CD4-positive, alpha-beta T cell treated with Interleukin-21 for 1 hour (primary cell): ENCODE measurements around the gene DMKN.
A peak's percentile ranks its signal among the peaks of the same experiment; 100 is the strongest.

Source experiments
- DNase-seq: peaks from one replicate; pipeline ENCODE4 v3.0.0-alpha.2; 2020

DMKN gene

DNA sequence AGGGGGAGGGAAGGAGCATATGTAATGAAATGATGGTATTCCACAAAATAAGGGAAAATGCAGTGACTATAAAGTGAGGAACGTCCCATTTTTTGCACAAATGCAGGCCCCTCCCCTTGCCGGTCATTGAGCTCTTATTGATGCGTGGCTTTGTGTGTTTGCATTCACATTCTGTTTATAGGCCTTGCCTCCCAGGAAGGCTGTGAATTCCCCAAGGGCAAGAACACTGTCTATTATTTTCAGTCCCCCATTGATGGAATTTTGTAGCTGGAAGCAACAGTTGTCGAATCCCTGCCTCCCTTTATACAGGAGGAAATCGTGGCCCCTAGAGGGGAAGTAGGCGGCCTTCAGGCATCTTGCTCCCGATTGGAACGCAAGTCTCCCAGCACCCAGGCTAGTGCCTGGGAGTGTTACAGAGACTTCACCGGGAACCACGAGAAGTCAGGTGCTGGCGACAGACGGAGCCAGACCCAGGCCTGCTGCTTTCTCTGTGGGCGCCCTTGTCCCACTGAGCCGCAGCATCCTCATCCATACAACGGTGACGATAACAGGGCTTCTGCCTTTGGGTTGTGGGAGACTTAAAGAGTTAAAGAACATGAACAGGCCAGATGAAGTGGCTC lies 7.8 kb upstream of the DMKN start:
- DNase-seq, result no peak

DNA sequence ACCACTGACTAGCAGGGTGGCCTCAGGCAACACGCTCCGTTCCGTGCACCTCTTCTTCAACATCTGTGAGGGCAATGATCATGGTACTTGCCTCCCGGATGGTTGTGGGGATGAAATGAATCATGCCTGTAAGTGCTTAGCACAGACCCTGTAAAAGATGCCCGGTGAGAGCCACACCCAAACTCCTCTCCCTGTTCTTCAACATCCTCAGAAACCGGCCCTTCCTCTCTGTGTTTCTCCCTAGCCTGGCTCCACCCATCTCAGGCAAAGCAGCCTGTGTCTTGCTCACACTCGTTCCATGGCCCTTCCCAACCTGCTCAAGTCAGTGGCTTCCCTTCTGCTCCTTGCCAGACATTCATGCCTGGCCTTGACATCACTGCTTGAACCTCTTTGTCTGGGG lies 5.8 kb upstream of the DMKN start:
- no peak for DNase-seq

DNA sequence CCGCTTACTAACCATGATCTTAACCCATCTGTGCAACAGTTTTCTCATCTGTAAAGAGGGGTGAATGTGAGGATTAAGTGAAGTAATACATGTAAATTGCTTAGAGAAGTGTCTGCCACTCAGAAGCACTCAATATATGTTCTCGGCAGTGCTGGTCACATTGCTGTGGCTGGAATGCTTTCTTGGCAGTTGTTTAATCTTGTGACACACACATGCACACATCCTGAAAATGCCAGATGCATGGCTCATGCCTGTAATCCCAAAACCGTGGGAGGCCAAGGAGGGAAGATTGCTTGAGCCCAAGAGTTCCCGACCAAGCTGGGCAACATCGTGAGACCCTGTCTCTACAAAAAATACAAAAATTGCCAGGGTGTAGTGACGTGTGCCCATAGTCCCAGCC lies 4.9 kb upstream of the DMKN start:
- no peak for DNase-seq

- no peak for DNase-seq
Observed at GRCh38 chr19:35517342-35517741, 3.9 kb upstream of the DMKN start.

DNA sequence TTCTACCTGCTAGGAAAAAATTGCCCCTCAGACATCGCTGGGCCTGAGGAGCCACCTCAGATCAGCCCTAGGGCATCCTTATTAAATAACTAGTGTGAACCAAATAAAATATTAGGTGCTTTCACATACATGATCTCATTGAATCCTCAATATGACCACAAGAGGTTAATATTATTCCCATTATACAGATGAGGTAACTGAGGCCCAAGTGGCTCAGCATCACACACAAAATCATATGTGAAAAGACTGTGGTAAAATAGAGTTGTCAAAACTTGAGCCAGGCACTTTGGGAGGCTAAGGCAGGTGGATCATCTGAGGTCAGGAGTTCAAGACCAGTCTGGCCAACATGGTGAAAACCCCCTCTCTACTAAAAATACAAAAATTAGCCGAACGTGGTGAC lies 2.9 kb upstream of the DMKN start:
- DNase-seq, result no peak

- no peak for DNase-seq
Observed at GRCh38 chr19:35514282-35514809, 897 bp upstream of the DMKN start.

DNA sequence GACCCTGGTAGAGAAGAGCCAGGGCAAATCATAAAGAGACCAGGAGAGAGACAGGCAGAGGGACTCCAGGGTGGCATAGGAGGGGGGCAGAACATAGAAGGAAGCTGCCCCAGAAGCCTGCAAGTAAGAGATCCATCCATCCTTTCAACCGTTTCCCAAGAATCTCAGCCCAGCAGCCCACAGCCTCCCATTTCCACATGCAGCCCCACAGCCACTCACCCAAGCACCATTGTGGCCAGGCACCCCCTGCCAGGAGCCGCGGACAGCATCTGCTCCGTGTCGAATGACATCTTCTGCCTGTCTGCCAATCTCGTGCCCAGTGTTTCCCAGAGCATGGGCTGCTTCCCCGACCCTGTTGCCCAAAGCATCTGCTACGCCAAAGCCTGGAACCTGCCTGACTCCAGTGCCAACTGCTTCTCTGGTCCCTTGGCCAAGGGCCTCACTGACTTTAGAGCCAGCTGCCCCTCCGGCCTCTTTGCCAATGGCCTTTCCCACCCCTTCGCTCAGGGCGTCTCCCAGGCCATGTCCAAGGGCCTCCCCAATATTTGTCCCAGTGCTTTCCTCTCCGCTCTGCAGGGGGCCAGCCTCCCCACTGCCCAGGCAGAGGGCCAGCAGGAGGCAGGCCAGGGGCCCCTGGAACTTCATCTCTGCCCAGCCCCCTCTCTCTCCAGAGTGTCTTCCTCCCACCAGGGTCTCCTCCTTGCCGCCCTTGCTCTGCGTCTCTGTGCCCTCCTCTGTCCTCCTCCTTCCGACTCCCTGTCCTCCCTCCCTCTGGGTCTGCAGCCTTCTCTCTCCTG lies 420 bp downstream of the DMKN start:
- DNase-seq, result no peak

DNA sequence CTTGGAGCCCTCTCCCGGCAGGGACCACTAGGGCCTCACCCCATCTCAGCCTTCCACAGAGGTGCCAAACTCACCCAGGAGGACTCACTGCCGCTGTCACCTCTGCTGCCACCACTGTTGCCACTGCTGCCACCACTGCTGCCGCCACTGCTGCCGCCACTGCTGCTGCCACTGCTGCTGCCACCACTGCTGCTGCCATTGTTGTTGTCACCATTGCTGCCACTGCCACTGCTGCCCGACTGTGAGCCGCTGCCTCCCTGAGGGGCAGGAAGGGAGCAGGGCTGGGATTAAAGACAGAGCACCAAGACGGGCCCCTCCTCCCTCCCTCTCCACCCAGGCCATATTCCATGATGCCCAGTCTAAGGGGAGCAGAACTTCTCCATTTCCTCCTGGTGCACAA lies 2.1 kb downstream of the DMKN start:
- no peak for DNase-seq

- DNase-seq, result no peak
Observed at GRCh38 chr19:35510626-35510964, 2.9 kb downstream of the DMKN start.

DNA sequence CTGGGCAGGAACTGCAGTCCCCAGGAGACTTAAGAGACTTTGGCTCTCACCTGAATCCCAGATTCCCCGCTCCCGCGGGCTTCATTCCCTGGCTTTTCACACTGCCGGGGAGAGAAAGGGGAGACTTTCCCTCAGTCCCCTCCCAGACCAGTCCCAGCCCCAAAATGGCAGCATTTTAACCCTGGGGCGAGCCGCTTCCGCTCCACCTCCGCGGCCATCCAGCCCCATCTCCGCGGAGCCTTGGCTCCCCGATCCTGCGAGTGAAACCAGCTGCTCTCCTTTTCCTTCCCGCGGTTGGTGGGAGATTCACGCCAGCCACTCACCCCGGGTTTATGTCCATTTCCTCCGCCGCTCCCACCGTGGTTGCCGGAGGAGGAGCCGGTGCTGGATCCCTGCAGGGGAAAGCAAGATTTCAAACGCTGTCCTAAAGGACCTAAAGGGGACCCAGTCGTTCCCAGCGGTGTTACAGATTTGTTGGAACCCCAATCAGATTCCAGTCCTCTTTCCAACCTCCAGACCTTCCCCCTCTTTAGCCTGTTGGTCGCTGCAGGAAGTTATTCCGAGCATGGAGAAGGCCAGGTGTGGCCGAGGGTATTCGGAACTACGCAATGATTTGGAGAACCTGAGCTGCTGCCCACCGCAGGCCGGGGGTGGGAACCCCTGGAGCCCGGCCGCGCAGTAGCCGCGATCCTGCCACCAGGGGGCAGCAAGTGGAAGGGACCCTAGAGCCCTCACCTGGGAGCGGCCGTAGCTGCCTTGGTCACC lies 3.4 kb downstream of the DMKN start:
- peak; percentile 68 for DNase-seq

DNA sequence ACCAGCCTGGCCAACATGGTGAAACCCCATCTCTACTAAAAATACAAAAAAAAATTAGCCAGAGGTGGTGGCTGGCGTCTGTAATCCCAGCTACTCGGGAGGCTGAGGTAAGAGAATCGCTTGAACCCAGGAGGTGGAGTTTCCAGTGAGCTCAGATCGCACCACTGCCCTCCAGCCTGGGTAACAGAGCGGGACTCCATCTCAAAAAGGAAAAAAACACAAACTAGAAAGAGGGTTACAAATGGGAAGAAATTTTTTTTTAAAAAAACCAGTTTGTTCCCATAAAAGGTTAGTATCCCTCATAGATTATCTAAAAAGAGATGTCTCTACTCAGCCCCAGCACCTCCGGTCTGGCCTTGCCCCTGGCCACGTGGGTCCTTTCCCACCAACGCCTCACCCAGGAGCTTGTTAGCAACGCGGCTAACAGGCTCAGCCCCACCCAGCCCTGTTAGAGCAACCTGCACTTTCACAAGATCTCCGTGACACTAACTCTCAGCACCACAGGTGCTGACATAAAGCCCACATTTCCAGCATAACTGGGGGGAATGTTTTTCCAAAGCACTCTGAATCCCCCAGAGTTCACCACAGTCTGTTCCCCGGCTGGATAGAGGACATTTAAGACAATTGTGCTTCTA lies 4.3 kb downstream of the DMKN start:
- DNase-seq, result peak; percentile 51

- DNase-seq, result no peak
Observed at GRCh38 chr19:35508129-35508528, 5.3 kb downstream of the DMKN start.

DNA sequence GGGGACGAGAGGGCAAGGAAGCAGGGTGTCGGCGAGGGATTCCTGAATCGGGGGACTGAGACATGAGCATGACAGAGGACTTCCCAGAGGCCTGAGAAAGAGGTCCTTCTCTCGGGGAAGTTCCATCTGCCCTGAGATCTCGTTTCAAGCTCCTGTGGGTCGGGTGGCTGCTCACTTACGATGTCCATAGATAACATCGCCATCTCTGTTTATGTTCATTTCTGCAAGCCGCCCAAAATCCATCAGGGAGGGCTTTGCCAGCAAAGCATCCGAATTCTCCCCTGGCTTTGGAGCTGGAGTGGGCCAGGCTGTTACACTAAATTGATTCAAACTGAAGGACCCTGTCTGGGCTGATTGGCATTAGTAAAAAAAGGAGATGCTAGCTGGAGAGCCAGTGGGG lies 5.9 kb downstream of the DMKN start:
- DNase-seq, result no peak

GRCh38 chr19:35506011-35506410 lies 7.4 kb downstream of the DMKN start:
- DNase-seq, result no peak

DNA sequence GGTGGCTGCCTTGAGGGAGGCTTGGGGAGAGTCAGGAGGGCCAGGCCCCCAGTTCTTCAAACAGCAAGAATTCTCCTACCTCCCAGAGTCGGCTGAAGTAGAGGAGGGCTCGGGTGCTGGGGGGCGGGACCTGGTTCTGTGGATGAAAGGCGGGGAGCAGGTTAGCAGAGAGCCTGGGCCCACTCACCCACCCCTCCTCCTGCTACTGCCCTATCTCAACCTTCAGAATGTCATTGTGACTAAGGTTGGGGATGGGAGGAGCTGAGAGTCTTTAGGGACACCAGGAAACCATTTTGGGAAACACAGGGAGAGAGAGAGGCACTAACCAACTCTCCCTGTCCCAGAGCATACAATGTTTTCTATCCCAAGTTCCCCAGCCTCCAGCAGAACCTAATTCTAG lies 10.7 kb downstream of the DMKN start:
- DNase-seq, result no peak

- no peak for DNase-seq
Observed at GRCh38 chr19:35501684-35502083, 11.8 kb downstream of the DMKN start.

DNA sequence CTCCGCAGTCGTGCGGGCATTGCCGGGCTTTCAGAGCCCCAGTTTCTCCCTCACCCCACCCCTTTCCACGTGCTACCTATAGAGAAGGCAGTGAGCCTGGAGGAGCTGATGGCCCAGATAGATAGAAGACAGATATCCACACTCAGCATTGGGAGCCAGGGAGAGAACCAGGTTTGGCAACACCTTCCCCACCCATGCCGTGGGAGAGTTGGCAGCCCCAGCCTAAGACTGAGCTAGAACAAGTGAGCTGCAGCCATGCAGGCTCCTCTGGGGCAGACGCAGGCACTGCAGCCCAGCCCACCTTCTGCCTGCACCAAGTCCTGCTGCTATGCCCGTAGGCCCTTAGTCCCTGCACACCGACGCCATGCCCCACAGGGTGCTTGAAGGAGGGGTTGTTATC lies 12.8 kb downstream of the DMKN start:
- no peak for DNase-seq

DNA sequence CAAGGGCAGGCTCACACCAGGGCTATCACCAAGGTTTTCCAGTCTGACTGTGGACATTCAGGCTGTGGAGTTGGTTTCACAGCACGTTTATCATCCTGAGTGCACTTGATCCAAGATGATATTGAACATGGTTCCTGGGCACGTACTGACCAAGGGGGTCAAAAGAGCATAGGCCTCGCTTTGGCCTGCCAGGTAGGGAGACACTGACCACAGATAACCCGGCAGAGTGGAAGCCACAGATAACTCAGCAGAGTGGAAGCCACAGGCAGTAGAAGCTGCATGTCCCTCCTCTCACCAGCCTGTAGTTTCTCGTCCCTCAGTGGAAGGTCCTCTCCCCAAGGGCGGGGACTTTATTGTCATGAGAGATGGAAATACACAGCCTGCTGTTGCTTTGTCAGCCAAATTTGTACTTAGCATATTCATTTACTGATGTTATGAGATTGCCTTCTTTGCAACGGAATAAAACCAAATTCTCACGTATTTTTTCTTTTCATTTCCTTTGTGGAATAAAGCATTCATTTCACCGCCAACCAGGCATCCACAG lies 14.4 kb downstream of the DMKN start:
- DNase-seq, result no peak

DNA sequence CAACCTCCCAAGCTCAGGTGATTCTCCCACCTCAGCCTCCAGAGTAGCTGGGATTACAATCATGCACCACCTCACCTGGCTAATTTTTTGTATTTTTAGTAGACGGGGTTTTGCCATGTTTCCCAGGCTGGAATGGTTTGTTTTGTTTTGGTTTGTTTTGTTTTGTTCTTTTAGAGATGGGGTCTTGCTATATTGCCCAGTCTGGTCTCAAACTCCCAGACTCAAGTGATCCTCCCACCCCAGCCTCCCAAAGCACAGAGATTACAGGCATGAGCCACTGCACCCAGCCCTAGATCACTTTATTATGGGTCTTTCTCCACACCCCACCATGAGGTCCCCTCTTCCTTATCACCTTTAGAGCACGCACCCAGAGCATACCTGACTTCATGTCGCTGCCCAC lies 15.2 kb downstream of the DMKN start:
- DNase-seq, result no peak

DNA sequence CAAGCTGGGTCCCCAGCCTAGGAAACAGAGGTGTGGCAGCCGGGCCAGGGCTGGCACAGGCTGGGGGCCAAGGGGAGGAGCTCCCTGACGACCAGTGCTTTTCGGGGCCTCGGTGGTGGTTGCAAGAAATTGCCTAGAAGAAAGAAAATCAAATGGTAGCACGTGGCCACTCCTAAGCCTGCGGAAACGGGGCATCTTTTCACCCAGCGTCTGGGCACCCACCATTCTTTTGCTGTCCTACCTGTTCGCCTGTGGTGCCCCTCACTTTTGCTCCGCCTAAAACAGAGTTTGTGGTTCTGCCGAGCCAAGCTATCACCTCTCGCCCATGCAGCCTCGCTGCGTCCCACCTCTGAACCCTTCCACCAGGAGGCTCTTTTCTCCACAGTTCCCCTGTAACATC lies 16.0 kb downstream of the DMKN start:
- DNase-seq, result no peak

DNA sequence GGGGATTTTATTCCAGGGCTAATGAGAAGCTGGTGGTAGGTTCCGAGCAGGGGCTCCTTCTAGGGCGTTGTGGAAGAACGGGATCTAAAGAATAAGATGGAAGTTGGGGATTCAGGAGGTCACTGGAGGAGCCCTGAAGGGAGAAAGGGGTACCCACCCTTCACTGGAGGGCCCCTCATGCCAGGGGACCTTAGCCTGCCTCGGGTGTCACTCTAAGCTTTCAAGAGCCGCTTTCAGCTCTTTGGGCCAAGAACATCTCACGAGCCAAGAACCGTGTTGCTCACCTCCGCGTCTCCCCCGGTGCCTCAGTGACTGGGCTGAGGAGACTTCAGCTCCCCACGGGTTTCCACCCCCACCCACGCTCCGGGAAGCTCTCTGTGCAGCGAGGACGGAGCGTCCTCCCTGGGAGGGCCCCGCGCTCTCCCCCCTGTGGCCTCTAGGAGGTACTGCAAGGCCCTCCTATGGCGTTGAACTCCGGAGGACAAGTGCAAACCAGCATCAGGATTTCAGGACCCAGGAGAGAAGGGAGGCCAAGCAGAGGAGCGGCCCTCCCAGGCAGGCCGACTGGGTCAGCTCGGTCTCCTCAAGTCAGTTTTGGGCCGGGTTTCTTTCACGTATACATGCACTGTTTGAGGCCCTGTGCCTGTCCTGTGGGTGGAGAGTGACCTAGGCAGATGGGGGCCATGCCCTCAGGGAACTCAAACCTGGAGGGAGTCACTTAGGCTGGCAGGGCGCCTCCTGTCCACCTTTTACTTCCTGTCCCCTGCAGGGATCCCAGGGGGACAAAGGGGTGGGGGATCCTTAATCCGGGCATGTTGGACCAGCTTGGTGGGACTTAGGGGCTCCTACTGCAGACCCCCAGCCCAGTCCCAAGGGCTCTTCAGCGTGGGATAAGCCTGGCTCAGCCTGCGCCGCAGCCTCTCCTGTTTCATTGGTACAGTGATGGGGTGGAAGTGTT lies 18.1 kb downstream of the DMKN start:
- DNase-seq, result peak; percentile 69

DNA sequence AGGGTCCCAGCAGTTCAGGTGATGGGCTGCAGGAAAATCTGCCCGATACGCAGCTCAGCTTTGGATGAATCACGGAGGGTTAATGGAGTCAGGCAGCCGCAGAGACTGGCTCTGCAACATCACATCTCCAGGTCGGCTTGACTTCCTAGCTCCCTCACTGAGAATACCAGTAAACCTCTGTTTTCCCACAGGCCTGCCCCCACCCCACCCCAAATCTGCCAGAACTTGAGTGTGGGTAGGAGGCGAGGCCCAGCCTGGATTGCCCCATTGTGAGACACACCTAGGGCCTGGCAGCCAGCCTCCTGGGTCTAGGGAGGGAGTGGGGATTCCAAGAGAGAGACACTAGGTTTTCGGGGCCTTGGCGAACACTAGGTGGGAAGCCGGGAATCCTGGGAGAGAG lies 19.5 kb downstream of the DMKN start:
- DNase-seq, result no peak
